ENCODE measurements around the gene CARNS1. TPM values are rescaled to one million over a fixed set of nuclear protein-coding genes. Genes with fewer than 3 reads are reported as not detected.

Gene CARNS1
- total and polyA plus RNA-seq, 10 of the 15 experiments (the other 5 are each of a cell fraction or from before 2014, with no cell fraction given) = 0.02 to 0.14 (median 0.10) TPM; not detected in 3

DNA sequence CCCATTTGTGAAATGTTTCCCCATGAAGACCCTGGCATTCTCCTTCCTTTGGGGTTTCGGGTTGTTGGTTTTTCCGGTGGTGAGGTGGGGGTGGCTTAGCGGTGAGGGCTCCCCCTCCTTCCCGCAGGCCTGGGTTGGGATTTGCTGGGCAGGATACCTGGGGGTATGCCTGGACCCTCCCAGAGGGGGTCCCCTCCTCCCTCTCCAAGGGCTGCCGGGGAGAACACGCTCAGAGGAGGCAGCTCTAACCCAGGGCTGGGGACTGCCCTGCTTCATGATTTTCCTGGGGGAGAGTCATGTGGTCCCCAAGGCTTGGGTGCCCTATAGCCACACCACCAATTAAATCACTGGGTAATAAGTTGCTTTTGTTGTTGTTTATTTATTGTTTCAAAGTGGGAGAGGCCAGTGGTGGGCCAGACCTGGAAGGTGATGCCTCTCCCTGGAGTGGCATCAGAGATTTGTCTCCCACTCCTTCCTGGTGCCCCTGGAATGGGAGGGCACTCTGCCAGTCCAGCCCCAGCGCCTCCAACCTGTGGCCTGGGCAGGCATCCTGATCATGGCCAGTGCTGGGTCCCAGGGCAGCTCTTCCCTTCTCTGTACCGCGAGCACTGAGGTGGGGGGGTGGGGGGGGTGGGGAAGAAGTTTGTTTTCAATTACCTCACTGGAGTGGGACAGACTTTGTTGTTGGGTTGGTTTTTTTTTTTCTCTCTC is 40.8 kb upstream of the CARNS1 start:
- H2AFZ ChIP-seq (ENCODE audit: control insufficient read depth, low read depth, low read length) = no peak overlapping the region
- H3K27ac ChIP-seq (ENCODE audit: control insufficient read depth, insufficient read depth) = no peak overlapping the region
- RAD21 ChIA-PET (ENCODE audit: unreplicated experiment) = interaction anchor here (1.4 to 15.0 kb wide), 4 partner anchors 16 to 29 kb away, joined by 5 to 525 read pairs (median 74); partner anchors contain the start of genes POLD4 and RAD9A
- 0 out of 2 replicates have a peak, but pooled peaks cover 3% of the 10 kb centered on the region for H4K20me1 ChIP-seq (ENCODE audit: control insufficient read depth, insufficient read depth)
- no peaks in the 10 kb centered on the region for H3K36me3 ChIP-seq (ENCODE audit: control insufficient read depth in 2 of 2, insufficient read depth in 2 of 2, low read length in 1 of 2)
- no peak overlapping the region for H3K4me3 ChIP-seq
- no peak overlapping the region for H3K9ac ChIP-seq (ENCODE audit: control insufficient read depth, insufficient read depth, low read length)
- H3K4me1 ChIP-seq (ENCODE audit: control insufficient read depth, insufficient read depth, low read length) = peaks cover 14% of the 10 kb centered on the region
- POLR2A ChIA-PET = interaction anchor here (0.9 to 8.4 kb wide), 5 partner anchors 18 to 29 kb away, joined by 3 to 183 read pairs (median 6); partner anchors contain the start of gene POLD4
- FAIRE-seq (no peak), DNase-seq (ENCODE audit: low read depth, low spot score) (no peak), ATAC-seq (no peak)
- no peak overlapping the region for H3K4me2 ChIP-seq (ENCODE audit: control insufficient read depth, insufficient read depth)
- WGBS (ENCODE audit: insufficient coverage, insufficient replicate concordance, low lambda C conversion rate, missing lambda C conversion rate) = 42% methylated on average over 9 of the region's 9 CpGs
- no peaks in the 10 kb centered on the region for H3K79me2 ChIP-seq (ENCODE audit: control insufficient read depth, insufficient read depth, low read length)
- no peaks in the 10 kb centered on the region for H3K9me3 ChIP-seq (replicated peaks; ENCODE audit: control insufficient read depth, insufficient read depth, low read length)
- in situ Hi-C loops (cut with MboI) = no loop called here
- peaks cover 2 to 4% of the 10 kb centered on the region in 2 experiments; a peak in 3 of 4 replicates for H3K27me3 ChIP-seq (replicated peaks in 1 of 2; ENCODE audit: control insufficient read depth in 2 of 2, insufficient read depth in 2 of 2, low read length in 1 of 2)
- BruUV-seq (replicated peaks) = no TSS peak
- TF ChIP-seq POLR2AphosphoS5 (IDR thresholded peaks at IDR 0.05; ENCODE audit: low read length) = no peak
- intact Hi-C loops (cut with micrococcal nuclease; ENCODE audit: unreplicated experiment) = no loop called here
- CTCF ChIA-PET = interaction anchor here (0.6 to 26.2 kb wide), 6 partner anchors 5 to 66 kb away, joined by 3 to 1301 read pairs (median 10); partner anchors contain the start of genes CLCF1, POLD4 and RAD9A
- SMC1A ChIA-PET (ENCODE audit: uncharacterized antibody, unreplicated experiment) = interaction anchor here (1.0 to 21.3 kb wide), 4 partner anchors 8 to 105 kb away, joined by 3 to 646 read pairs (median 8); partner anchors contain the start of gene POLD4

DNA sequence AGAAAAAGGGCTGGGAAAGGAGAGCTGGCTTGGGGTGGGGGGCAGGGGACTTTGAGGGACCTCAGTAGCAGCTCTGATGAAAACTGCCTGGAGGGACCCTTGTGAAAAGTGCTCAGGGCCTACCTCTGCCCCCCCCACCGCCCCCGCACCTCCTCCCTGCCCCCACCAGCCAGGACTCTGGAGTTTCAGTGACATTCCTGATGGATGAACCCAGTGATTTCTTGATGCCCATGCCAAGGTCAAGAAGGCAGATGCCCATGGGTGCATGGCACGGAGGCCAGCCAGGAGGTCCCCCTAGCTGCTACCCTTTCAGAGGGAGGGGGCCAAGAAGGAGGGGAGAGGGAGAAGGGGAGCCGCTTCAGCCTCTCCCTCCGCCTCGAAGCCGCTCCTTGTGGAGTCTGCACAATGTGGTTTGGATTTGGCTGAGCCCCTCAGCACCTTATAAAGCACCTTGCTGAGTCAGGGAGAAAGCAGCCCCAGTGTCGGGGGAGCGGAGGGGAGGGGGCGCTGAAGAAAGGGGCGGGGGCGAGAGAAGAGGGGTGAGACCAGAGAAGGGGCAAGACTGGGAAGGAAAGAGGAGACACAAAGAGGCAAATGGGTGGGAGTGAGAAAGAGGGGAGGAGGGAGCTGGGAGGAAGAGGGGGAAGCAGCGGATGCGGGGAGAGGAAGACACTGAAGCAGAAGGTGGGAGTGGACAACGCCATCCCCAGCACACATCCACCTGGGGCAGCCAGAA is 40.0 kb upstream of the CARNS1 start:
- BruUV-seq (replicated peaks) = no TSS peak
- Histone ChIP-seq H3K36me3 (ENCODE audit: control insufficient read depth in 2 of 2, insufficient read depth in 2 of 2, low read length in 1 of 2) (no peaks in the 10 kb centered on the region), H3K4me3 (no peak overlapping the region), H2AFZ (ENCODE audit: control insufficient read depth, low read depth, low read length) (no peak overlapping the region), H4K20me1 (ENCODE audit: control insufficient read depth, insufficient read depth) (0 out of 2 replicates have a peak, but pooled peaks cover 3% of the 10 kb centered on the region), H3K27me3 (replicated peaks in 1 of 2; ENCODE audit: control insufficient read depth in 2 of 2, insufficient read depth in 2 of 2, low read length in 1 of 2) (peaks cover 2 to 4% of the 10 kb centered on the region in 2 experiments; a peak in 3 of 4 replicates), H3K4me1 (ENCODE audit: control insufficient read depth, insufficient read depth, low read length) (peaks cover 14% of the 10 kb centered on the region), H3K79me2 (ENCODE audit: control insufficient read depth, insufficient read depth, low read length) (no peaks in the 10 kb centered on the region), H3K9me3 (replicated peaks; ENCODE audit: control insufficient read depth, insufficient read depth, low read length) (no peaks in the 10 kb centered on the region), H3K27ac (ENCODE audit: control insufficient read depth, insufficient read depth) (no peak overlapping the region), H3K9ac (ENCODE audit: control insufficient read depth, insufficient read depth, low read length) (no peak overlapping the region), H3K4me2 (ENCODE audit: control insufficient read depth, insufficient read depth) (no peak overlapping the region)
- DNase-seq (ENCODE audit: low read depth, low spot score) = no peak
- in situ Hi-C loops (cut with MboI) (no loop called here), intact Hi-C loops (cut with micrococcal nuclease; ENCODE audit: unreplicated experiment) (no loop called here)
- TF ChIP-seq RUNX3 (IDR thresholded peaks at IDR 0.05; ENCODE audit: low read length) (no peak), SP1 (IDR thresholded peaks at IDR 0.05; ENCODE audit: low read depth, low read length) (no peak), GABPA (IDR thresholded peaks at IDR 0.05; ENCODE audit: low read depth) (no peak), SREBF1 (IDR thresholded peaks at IDR 0.05; ENCODE audit: low read length) (no peak), MTA2 (IDR thresholded peaks at IDR 0.05; ENCODE audit: low read depth) (no peak), ZNF24 (IDR thresholded peaks at IDR 0.05) (no peak)
- TF ChIP-seq, protein P1, sequence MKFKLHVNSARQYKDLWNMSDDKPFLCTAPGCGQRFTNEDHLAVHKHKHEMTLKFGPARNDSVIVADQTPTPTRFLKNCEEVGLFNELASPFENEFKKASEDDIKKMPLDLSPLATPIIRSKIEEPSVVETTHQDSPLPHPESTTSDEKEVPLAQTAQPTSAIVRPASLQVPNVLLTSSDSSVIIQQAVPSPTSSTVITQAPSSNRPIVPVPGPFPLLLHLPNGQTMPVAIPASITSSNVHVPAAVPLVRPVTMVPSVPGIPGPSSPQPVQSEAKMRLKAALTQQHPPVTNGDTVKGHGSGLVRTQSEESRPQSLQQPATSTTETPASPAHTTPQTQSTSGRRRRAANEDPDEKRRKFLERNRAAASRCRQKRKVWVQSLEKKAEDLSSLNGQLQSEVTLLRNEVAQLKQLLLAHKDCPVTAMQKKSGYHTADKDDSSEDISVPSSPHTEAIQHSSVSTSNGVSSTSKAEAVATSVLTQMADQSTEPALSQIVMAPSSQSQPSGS (IDR thresholded peaks at IDR 0.05; ENCODE audit: low read length) = no peak
- TF ChIP-seq, protein P2, sequence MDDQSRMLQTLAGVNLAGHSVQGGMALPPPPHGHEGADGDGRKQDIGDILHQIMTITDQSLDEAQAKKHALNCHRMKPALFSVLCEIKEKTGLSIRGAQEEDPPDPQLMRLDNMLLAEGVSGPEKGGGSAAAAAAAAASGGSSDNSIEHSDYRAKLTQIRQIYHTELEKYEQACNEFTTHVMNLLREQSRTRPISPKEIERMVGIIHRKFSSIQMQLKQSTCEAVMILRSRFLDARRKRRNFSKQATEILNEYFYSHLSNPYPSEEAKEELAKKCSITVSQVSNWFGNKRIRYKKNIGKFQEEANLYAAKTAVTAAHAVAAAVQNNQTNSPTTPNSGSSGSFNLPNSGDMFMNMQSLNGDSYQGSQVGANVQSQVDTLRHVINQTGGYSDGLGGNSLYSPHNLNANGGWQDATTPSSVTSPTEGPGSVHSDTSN (IDR thresholded peaks at IDR 0.05; ENCODE audit: insufficient replicate concordance, low read depth, low read length) = no peak
- TF ChIP-seq, protein P3, sequence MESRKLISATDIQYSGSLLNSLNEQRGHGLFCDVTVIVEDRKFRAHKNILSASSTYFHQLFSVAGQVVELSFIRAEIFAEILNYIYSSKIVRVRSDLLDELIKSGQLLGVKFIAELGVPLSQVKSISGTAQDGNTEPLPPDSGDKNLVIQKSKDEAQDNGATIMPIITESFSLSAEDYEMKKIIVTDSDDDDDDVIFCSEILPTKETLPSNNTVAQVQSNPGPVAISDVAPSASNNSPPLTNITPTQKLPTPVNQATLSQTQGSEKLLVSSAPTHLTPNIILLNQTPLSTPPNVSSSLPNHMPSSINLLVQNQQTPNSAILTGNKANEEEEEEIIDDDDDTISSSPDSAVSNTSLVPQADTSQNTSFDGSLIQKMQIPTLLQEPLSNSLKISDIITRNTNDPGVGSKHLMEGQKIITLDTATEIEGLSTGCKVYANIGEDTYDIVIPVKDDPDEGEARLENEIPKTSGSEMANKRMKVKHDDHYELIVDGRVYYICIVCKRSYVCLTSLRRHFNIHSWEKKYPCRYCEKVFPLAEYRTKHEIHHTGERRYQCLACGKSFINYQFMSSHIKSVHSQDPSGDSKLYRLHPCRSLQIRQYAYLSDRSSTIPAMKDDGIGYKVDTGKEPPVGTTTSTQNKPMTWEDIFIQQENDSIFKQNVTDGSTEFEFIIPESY (IDR thresholded peaks at IDR 0.05) = no peak
- no peak for ATAC-seq
- SMC1A ChIA-PET (ENCODE audit: uncharacterized antibody, unreplicated experiment) = interaction anchor here (21.3 kb wide), 1 partner anchor 19 kb away, joined by 646 read pairs; the partner anchor contains the start of gene POLD4
- POLR2A ChIA-PET = interaction anchor here (8.4 kb wide), 1 partner anchor 21 kb away, joined by 183 read pairs; the partner anchor contains the start of gene POLD4
- 92% methylated on average over 5 of the region's 15 CpGs for WGBS (ENCODE audit: insufficient coverage, insufficient replicate concordance, low lambda C conversion rate, missing lambda C conversion rate)
- RAD21 ChIA-PET (ENCODE audit: unreplicated experiment) = interaction anchor here (15.0 kb wide), 1 partner anchor 22 kb away, joined by 525 read pairs; the partner anchor contains the start of gene POLD4
- CTCF ChIA-PET = interaction anchor here (0.7 to 25.5 kb wide), 3 partner anchors 14 to 33 kb away, joined by 3 to 1301 read pairs (median 390); partner anchors contain the start of genes CLCF1 and POLD4
- FAIRE-seq = no peak
